ENCODE data around the gene ESPL1.

DNA sequence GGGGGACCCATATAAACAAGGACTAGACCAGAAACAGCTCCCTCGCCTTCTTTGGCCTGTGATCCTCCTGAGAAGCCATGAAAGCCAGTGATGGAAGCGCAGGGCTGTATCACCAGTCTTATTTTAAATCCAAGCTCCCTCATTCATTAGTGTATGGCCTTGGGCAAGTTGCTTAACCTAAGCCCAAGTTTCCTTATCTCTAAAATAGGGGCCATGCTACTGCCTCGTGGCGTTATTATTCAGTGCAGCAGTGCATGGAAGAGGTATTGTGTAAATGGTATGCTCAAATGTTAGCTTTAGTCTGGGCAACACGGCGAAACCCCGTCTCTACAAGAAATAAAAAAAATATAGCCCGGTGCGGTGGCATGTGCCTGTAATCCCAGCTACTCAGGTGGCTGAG, 9.9 kb downstream of the ESPL1 start:
- TF ChIP-seq CTCF (IDR thresholded peaks at IDR 0.05; ENCODE audit: insufficient read depth, low read length, poor library complexity, severe bottlenecking) (no peak), EZH2phosphoT487 (conservative IDR thresholded peaks at IDR 0.05; ENCODE audit: low read length) (no peak)
